Peyer's patch (tissue), 4 donors: ENCODE measurements around the gene FGFR2.

Experiments
- POLR2A ChIP-seq, 2 donors: fragments of 450-650 bp; IDR thresholded peaks; one replicate each; pipeline ENCODE4 v1.5.1; 2017; ENCODE audit warnings: antibody characterized with exemption in 2 of 2, mild to moderate bottlenecking in 2 of 2, moderate library complexity in 2 of 2
- TF ChIP-seq, protein P1 (sequence below), 6 experiments: fragments of 450-650 bp in 4 of 6; fragments of 200-600 bp in 2 of 6; sonication (generic) in 1 of 6; IDR thresholded peaks; one replicate each; pipeline ENCODE4 v1.5.1; 2017 to 2019; ENCODE audit warnings: antibody characterized with exemption in 6 of 6, mild to moderate bottlenecking in 3 of 6, moderate library complexity in 1 of 6

DNA sequence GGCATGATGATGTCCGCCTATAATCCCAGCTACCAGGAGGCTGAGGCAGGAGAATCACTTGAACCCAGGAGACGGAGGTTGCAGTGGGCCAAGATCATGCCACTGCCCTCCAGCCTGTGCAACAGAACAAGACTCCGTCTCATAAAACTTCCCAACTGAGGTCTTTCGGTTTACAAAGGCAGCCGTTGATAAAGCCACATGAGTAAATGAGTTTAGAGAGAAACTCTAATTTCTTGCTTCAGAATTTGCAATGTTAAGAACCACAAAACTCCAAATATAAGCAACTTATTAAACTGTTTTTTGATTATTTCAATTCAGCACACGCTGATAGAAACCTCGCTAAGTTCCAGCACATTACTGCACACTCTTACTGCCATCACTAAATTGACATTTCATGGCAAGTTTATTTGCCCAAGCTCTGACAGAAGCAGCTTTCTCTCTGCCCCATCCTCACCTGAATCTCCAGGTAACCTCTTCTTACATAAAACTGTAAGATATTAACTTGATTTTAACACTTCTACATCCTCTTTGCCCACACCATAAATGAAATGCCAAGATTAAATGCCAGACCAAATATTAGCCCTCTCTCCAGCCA is 67.7 kb downstream of the FGFR2 start:
- TF ChIP-seq, protein P1, sequence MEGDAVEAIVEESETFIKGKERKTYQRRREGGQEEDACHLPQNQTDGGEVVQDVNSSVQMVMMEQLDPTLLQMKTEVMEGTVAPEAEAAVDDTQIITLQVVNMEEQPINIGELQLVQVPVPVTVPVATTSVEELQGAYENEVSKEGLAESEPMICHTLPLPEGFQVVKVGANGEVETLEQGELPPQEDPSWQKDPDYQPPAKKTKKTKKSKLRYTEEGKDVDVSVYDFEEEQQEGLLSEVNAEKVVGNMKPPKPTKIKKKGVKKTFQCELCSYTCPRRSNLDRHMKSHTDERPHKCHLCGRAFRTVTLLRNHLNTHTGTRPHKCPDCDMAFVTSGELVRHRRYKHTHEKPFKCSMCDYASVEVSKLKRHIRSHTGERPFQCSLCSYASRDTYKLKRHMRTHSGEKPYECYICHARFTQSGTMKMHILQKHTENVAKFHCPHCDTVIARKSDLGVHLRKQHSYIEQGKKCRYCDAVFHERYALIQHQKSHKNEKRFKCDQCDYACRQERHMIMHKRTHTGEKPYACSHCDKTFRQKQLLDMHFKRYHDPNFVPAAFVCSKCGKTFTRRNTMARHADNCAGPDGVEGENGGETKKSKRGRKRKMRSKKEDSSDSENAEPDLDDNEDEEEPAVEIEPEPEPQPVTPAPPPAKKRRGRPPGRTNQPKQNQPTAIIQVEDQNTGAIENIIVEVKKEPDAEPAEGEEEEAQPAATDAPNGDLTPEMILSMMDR (IDR thresholded peaks at IDR 0.05), result no peak
- TF ChIP-seq POLR2A (IDR thresholded peaks at IDR 0.05), result no peak
